C4-2B (cell line): ENCODE measurements around the gene EEF1A2.

Experiments
- ZFX ChIP-seq: fragments of 450-650 bp; IDR thresholded peaks from 2 replicates; pipeline ENCODE4 v1.6.1; 2017
- TF ChIP-seq, protein P1 (sequence below): fragments of 450-650 bp; conservative IDR thresholded peaks from 2 replicates; pipeline ENCODE4 v1.5.1; 2017; ENCODE audit warnings: mild to moderate bottlenecking

DNA sequence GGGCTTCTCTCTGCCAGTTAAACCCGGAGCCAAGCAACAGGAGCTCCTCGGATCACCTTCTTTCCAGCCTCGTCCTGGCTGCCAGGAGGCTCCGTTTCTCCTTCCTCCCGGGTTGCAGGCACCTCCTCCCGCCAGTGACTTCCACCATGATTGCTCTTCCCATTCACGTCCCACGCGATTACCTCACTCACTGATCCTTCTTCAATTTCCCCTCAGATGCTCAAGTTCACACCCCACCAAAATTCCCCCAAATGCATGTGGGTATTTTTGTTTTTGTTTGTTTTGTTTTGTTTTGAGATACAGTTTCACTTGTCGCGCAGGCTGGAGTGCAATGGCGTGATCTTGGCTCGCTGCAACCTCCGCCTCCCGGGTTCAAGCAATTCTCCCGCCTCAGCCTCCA, 51.6 kb downstream of the EEF1A2 start:
- TF ChIP-seq, protein P1, sequence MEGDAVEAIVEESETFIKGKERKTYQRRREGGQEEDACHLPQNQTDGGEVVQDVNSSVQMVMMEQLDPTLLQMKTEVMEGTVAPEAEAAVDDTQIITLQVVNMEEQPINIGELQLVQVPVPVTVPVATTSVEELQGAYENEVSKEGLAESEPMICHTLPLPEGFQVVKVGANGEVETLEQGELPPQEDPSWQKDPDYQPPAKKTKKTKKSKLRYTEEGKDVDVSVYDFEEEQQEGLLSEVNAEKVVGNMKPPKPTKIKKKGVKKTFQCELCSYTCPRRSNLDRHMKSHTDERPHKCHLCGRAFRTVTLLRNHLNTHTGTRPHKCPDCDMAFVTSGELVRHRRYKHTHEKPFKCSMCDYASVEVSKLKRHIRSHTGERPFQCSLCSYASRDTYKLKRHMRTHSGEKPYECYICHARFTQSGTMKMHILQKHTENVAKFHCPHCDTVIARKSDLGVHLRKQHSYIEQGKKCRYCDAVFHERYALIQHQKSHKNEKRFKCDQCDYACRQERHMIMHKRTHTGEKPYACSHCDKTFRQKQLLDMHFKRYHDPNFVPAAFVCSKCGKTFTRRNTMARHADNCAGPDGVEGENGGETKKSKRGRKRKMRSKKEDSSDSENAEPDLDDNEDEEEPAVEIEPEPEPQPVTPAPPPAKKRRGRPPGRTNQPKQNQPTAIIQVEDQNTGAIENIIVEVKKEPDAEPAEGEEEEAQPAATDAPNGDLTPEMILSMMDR: no peak
- TF ChIP-seq ZFX: no peak
